Trophoblast cell (in vitro differentiated cells and primary cell): ENCODE data around the gene GFRA1.

Source experiments
- DNase-seq, 2 donors: peaks; one replicate each; pipeline ENCODE4 v3.0.0-alpha.2; 2016
- H2AFZ ChIP-seq: 2 replicates; pipeline ENCODE4 v1.6.1; 2013; ENCODE audit warnings: low read length, moderate library complexity, mild to moderate bottlenecking; ENCODE audit not compliant: insufficient read depth, poor library complexity
- H2AK5ac ChIP-seq: 2 replicates; pipeline ENCODE4 v1.6.1; 2013; ENCODE audit warnings: mild to moderate bottlenecking, low read length
- H2BK120ac ChIP-seq: 2 replicates; pipeline ENCODE4 v1.6.1; 2013; ENCODE audit warnings: low read length, mild to moderate bottlenecking, moderate library complexity; ENCODE audit not compliant: insufficient read depth, poor library complexity
- H2BK12ac ChIP-seq: 2 replicates; pipeline ENCODE4 v1.6.1; 2013; ENCODE audit warnings: mild to moderate bottlenecking, low read length, moderate library complexity
- H2BK5ac ChIP-seq: 2 replicates; pipeline ENCODE4 v1.6.1; 2013; ENCODE audit warnings: low read length, low read depth, moderate library complexity, mild to moderate bottlenecking; ENCODE audit not compliant: poor library complexity
- H3K14ac ChIP-seq: 2 replicates; pipeline ENCODE4 v1.6.1; 2013; ENCODE audit warnings: mild to moderate bottlenecking, low read length
- H3K18ac ChIP-seq: 2 replicates; pipeline ENCODE4 v1.6.1; 2013; ENCODE audit warnings: mild to moderate bottlenecking, low read length
- H3K23ac ChIP-seq: 2 replicates; pipeline ENCODE4 v1.6.1; 2013; ENCODE audit warnings: low read length
- H3K27ac ChIP-seq: 2 replicates; pipeline ENCODE4 v1.5.1; 2013; ENCODE audit warnings: low read depth, mild to moderate bottlenecking, inconsistent platforms, low read length, moderate library complexity
- H3K27me3 ChIP-seq: 2 replicates; pipeline ENCODE4 v1.6.1; 2013; ENCODE audit warnings: inconsistent platforms, mild to moderate bottlenecking, low read length, moderate library complexity; ENCODE audit not compliant: insufficient read depth
- H3K36me3 ChIP-seq, 2 experiments: 1 replicate in 1 of 2; 2 replicates in 1 of 2; pipeline ENCODE4 v1.6.1; 2013; ENCODE audit warnings: low read length in 2 of 2, mild to moderate bottlenecking in 2 of 2, moderate library complexity in 1 of 2; ENCODE audit not compliant: insufficient read depth in 2 of 2, control insufficient read depth in 1 of 2
- H3K4ac ChIP-seq: 2 replicates; pipeline ENCODE4 v1.6.1; 2013; ENCODE audit warnings: low read depth, mild to moderate bottlenecking, low read length, moderate library complexity
- H3K4me1 ChIP-seq, 2 experiments: 1 replicate in 1 of 2; 2 replicates in 1 of 2; pipeline ENCODE4 v1.6.1; 2013; ENCODE audit warnings: low read length in 2 of 2, mild to moderate bottlenecking in 2 of 2, moderate library complexity in 1 of 2; ENCODE audit not compliant: insufficient read depth in 2 of 2, control insufficient read depth in 1 of 2
- H3K4me2 ChIP-seq: 2 replicates; pipeline ENCODE4 v1.6.1; 2013; ENCODE audit warnings: inconsistent platforms, mild to moderate bottlenecking, low read length, moderate library complexity
- H3K4me3 ChIP-seq: 2 replicates; pipeline ENCODE4 v1.5.1; 2013; ENCODE audit warnings: mild to moderate bottlenecking, low read depth, low read length, inconsistent platforms
- H3K79me1 ChIP-seq: one replicate; pipeline ENCODE4 v1.6.1; 2013; ENCODE audit warnings: low read length
- H3K79me2 ChIP-seq: 2 replicates; pipeline ENCODE4 v1.6.1; 2013; ENCODE audit warnings: low read length, mild to moderate bottlenecking; ENCODE audit not compliant: control insufficient read depth, insufficient read depth, poor library complexity
- H3K9ac ChIP-seq: 2 replicates; pipeline ENCODE4 v1.6.1; 2013; ENCODE audit warnings: mild to moderate bottlenecking, low read length
- H3K9me3 ChIP-seq: 2 replicates; pipeline ENCODE4 v1.6.1; 2013; ENCODE audit warnings: low read depth, mild to moderate bottlenecking, control low read depth, inconsistent platforms, low read length; ENCODE audit not compliant: insufficient read depth
- H4K12ac ChIP-seq: 2 replicates; pipeline ENCODE4 v1.6.1; 2013; ENCODE audit warnings: low read depth, mild to moderate bottlenecking, low read length, moderate library complexity
- H4K8ac ChIP-seq: 2 replicates; pipeline ENCODE4 v1.6.1; 2013; ENCODE audit warnings: low read depth, mild to moderate bottlenecking, low read length, moderate library complexity
- H4K91ac ChIP-seq: one replicate; pipeline ENCODE4 v1.6.1; 2013; ENCODE audit warnings: low read depth, mild to moderate bottlenecking, low read length, moderate library complexity
- WGBS: extraction: QIAGEN DNeasy Blood & Tissue Kit; methylation state at CpG from one replicate; pipeline ENCODE4 v1.1.7; 2013; ENCODE audit warnings: missing lambda C conversion rate; ENCODE audit not compliant: insufficient read length, insufficient coverage; ENCODE audit errors: extremely low coverage; 5-methylcytosine and 5-hydroxymethylcytosine counted together

GFRA1 gene

GRCh38 chr10:116088985-116089384 lies 184.0 kb downstream of the GFRA1 start:
- Histone ChIP-seq H4K91ac (no peak overlapping the region), H2AFZ (no peak overlapping the region), H3K4me3 (no peak overlapping the region), H3K27ac (no peak overlapping the region), H3K4me1 (no peaks in the 10 kb centered on the region), H3K4me2 (no peak overlapping the region), H3K9me3 (no peaks in the 10 kb centered on the region), H3K4ac (no peak overlapping the region), H2BK120ac (no peak overlapping the region), H3K79me2 (no peaks in the 10 kb centered on the region), H3K9ac (no peak overlapping the region), H3K36me3 (no peaks in the 10 kb centered on the region), H3K18ac (no peak overlapping the region), H2BK12ac (no peak overlapping the region), H2AK5ac (no peak overlapping the region), H2BK5ac (no peak overlapping the region), H4K12ac (no peak overlapping the region), H3K27me3 (no peaks in the 10 kb centered on the region), H3K14ac (no peak overlapping the region), H4K8ac (no peak overlapping the region), H3K79me1 (no peaks in the 10 kb centered on the region), H3K23ac (no peak overlapping the region)
- no CpG with 5 or more reads among the region's 6 CpGs for WGBS
- no peak for DNase-seq

GRCh38 chr10:116085323-116085722 lies 187.7 kb downstream of the GFRA1 start:
- no peak overlapping the region for H3K4ac ChIP-seq
- no peak overlapping the region for H3K27ac ChIP-seq
- no peaks in the 10 kb centered on the region for H3K79me2 ChIP-seq
- H4K91ac ChIP-seq: no peak overlapping the region
- no peak overlapping the region for H3K14ac ChIP-seq
- no peaks in the 10 kb centered on the region for H3K36me3 ChIP-seq
- H4K8ac ChIP-seq: no peak overlapping the region
- no peak overlapping the region for H3K18ac ChIP-seq
- no peak overlapping the region for H3K9ac ChIP-seq
- H2AK5ac ChIP-seq: no peak overlapping the region
- WGBS: no CpG with 5 or more reads among the region's 4 CpGs
- no peaks in the 10 kb centered on the region for H3K27me3 ChIP-seq
- no peaks in the 10 kb centered on the region for H3K9me3 ChIP-seq
- H3K4me3 ChIP-seq: no peak overlapping the region
- no peak overlapping the region for H3K4me2 ChIP-seq
- H3K4me1 ChIP-seq: peaks cover 0 to 4% of the 10 kb centered on the region in 2 experiments
- H2BK12ac ChIP-seq: no peak overlapping the region
- H2BK120ac ChIP-seq: no peak overlapping the region
- H3K23ac ChIP-seq: no peak overlapping the region
- DNase-seq: no peak
- H2BK5ac ChIP-seq: no peak overlapping the region
- H3K79me1 ChIP-seq: no peaks in the 10 kb centered on the region
- no peak overlapping the region for H2AFZ ChIP-seq
- H4K12ac ChIP-seq: no peak overlapping the region

GRCh38 chr10:116084161-116084560 lies 188.8 kb downstream of the GFRA1 start:
- Histone ChIP-seq H3K23ac (no peak overlapping the region), H3K18ac (no peak overlapping the region), H4K8ac (no peak overlapping the region), H3K79me2 (no peaks in the 10 kb centered on the region), H3K9ac (no peak overlapping the region), H4K91ac (no peak overlapping the region), H2AFZ (no peak overlapping the region), H3K36me3 (no peaks in the 10 kb centered on the region), H3K14ac (no peak overlapping the region), H3K27ac (no peak overlapping the region), H3K4me1 (peaks cover 0 to 4% of the 10 kb centered on the region in 2 experiments), H3K27me3 (no peaks in the 10 kb centered on the region), H2BK12ac (no peak overlapping the region), H3K79me1 (no peaks in the 10 kb centered on the region), H2BK5ac (no peak overlapping the region), H3K4ac (no peak overlapping the region), H2BK120ac (no peak overlapping the region), H2AK5ac (no peak overlapping the region), H3K9me3 (no peaks in the 10 kb centered on the region), H3K4me2 (no peak overlapping the region), H4K12ac (no peak overlapping the region), H3K4me3 (no peak overlapping the region)
- DNase-seq: no peak
- no CpG with 5 or more reads among the region's 6 CpGs for WGBS

GRCh38 chr10:116083226-116083762 lies 189.7 kb downstream of the GFRA1 start:
- Histone ChIP-seq H3K4me3 (no peak overlapping the region), H3K79me2 (no peaks in the 10 kb centered on the region), H3K27me3 (no peaks in the 10 kb centered on the region), H3K9me3 (peaks cover 2% of the 10 kb centered on the region), H2BK5ac (no peak overlapping the region), H3K36me3 (no peaks in the 10 kb centered on the region), H2BK12ac (no peak overlapping the region), H3K79me1 (no peaks in the 10 kb centered on the region), H4K8ac (no peak overlapping the region), H4K91ac (no peak overlapping the region), H3K4me2 (no peak overlapping the region), H3K27ac (no peak overlapping the region), H4K12ac (no peak overlapping the region), H2AK5ac (no peak overlapping the region), H3K18ac (no peak overlapping the region), H3K4ac (no peak overlapping the region), H3K9ac (no peak overlapping the region), H3K14ac (no peak overlapping the region), H3K23ac (no peak overlapping the region), H2BK120ac (no peak overlapping the region), H3K4me1 (peaks cover 0 to 4% of the 10 kb centered on the region in 2 experiments), H2AFZ (no peak overlapping the region)
- no peak for DNase-seq
- WGBS: no CpG with 5 or more reads among the region's 8 CpGs
